AG08395 (cell line): ENCODE data around the gene SLF2.
"Not testable (repeated sequence)": the region's sequence is repeated elsewhere in the genome, so short reads cannot be mapped to it uniquely, and the experiment has no call there.

ENCODE experiments used
- DNase-seq: peaks from one replicate; pipeline ENCODE4 v3.0.0; 2012; ENCODE audit warnings: mixed read lengths, low spot score

The SLF2 gene

DNA sequence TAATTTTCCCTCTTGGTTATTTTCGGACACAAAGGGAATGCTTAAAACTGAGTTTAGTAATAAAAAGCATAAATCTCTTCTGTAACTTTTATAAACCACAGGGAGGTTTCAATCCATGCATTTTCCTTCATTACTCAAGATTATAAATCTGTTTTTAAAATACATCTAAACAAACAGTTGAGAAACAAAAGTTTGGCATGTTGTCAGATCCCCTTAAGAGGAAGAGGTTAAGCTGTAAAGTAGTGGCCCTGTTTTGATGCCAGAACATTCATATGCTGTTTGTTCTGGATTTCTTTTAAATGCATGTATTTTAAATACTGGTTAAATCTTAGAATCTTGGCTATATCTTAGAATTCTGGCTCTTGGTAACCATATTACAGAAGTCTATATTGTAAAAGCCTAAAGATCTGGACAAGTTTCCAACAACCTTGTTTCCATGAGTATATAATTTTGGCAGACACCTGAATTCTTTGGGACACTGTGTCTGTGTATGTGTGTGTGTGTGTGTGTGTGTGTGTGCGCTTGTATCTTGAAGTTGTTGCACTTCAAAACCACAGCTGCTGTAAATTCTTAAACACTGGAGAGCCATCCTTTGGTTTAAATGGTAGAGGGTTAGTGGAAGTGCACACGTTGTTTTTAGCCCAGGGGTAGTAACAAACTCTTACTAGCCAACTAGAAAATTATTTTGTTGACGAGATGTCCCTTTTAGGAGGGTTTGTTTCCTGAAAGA, 49.8 kb downstream of the SLF2 start:
- DNase-seq, result no peak

DNA sequence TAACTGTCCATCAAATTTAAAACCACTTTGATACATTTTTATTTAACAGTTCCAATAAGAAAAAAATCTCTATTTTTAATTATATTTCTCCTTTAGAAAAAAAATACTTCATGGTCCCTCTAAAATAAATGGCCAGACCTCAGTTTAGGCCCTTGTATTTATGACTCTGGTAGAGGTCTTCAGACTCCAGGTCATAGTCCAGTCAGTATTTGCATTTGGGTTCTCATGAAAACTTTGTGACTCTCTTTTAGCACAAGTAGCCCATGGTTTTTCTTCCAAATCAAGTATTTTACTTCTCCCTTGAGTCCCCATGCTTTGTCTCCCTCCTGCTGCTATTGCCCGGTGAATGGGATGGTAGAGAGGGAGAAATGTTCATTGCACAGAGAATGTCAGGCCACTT, 51.1 kb downstream of the SLF2 start:
- DNase-seq, result no peak

DNA sequence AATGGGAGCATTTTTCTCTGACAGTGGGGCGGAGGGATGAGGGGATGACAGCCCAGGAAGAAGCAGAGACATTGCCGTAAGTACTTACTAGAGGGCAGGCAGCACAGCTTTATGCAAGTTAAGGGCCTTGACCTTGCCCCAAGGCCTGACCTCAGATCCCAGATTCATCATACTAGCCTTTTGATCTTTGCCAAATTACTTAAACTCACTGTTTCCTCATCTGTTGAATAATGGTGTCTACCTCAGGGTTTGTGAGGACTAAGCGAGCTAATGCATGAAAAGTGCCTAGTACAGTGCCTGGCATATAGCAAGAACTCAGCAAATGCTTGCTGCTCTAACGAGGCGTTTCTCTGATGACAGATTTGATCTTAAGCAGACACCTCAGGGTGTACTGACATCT, 53.1 kb downstream of the SLF2 start:
- no peak for DNase-seq

DNA sequence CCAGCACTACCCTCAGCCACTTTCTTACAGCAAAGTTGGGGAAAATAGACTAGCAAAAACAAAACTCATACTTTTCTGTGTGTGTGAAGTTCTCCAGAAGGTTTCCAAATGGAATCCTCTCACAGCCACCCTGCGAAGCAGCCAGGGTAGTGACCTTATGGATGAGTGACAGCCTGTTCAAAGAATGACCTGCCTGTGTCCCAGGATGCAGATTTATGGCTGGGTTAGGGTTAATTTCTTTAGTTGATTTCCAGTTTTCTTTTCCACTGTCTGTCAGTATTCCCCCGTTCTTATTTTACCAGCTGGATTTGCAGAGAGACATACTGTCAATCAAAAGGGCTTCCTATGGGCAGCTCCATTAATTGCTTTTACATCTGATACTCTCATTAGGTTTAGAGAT, 54.1 kb downstream of the SLF2 start:
- no peak for DNase-seq

DNA sequence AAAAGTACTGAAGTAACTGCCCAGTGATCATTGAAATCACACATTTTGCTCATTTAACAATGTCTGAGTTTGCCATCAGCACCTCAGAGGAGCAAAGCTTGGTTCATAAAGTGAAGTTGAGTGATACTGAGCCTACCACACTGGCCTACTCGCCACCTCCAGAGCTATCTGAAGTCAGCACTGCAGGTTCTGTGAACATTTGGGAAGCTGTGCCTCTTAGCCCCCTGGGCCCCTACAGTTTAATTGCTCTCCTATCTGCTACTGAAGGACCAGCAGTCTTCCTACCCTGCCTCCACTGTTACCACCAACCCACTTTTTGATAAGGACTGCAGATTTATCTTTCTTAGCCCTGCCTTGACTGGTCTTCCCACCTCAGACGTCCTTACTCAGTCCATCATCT, 54.6 kb downstream of the SLF2 start:
- DNase-seq, result no peak

DNA sequence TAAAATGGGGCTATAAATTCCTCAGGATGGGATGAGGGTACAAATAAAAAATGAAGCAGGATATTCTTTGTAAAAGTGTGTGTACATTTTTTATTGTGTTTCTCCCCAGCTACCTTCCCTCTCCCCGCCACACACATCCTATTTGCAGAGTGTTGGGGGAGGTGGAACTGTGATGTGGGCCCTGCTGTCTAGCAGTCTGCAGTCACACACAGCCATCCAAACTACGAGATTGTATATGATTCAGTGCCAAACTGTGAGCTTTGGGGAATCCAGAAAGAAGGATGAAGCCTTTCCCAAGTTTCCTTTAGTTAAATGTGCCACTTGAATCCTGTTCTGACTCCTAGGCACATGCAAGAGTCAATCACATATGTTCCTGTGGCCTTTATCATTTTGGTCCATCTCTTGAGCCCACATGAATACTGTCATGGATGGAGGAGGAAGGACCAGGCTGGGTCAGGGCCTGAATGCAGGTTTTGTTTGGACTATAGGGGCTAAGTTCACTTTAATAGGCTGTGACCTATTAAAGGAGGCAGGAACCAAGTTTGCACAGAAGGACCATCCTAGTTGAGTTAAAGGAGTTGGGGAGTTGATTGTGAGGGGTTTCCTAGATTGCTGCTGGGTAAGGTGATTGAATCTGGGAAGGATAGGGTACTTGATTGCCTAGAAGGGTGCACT, 55.4 kb downstream of the SLF2 start:
- DNase-seq, result no peak

DNA sequence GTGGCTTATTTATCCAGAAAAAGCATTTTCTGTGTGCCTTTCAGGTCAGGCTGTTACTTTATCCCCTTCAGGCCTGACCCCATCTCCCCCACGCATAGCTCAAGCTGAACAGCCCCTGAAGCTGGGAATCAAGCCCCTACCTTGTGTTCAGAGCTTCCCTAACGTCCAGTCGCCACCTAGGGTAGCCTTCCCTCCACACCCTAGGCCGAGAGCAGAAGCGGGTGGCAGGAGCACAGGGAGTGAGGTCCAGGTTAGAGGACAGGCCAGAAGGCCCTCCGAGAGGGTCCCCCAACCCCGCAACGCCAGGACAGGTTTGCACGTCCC, 56.1 kb downstream of the SLF2 start:
- DNase-seq, result no peak

DNA sequence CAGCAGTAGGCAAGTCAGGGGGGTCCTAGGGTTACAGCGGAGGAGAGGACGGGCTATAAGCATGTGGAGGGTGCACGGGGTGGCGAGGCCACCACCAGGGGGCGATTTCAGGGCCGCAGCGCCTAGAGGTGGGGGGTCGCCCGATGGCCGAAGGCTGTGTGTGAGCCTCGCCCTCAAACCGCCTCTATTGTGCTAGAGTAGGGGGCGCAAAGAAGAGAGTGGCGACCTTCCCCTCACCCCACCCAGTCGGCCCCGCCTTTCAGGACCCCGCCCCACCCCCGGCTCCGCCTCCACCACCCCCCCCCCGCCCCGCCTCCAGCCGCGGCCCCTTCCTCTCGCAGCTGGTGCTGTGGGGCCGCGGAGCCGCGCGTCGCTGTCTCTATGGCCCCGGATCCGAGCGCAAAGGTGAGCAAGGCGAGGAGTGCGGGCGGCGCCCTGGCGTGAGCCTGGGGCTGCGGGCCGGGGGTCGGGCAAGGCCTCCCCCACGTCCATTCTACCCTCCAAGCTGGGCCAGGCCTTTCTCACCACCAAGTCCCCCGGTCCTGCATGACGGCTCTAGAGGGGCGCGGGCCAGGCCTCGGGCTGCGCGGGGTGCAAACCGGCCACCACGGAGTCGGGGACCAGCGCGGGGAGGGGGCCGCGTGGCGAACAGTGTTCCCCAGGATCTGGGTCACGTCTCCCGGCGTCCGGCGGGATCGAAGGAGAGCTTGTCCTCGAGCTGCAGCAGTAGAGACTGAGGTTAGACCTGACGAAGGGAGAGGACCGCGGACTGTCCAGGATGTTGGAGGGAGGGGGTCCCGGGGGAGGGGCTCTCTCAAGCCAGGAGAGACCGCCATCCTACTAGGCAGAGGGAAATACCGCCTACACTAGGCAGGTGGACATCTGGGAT, 56.7 kb downstream of the SLF2 start, which contains the start of gene SEMA4G:
Gene SEMA4G (plus strand): TSS at position 318 of the 889 bp plus-strand sequence. CDS start 3,409 bp downstream, outside the sequence.
- peak; percentile 60 for DNase-seq

DNA sequence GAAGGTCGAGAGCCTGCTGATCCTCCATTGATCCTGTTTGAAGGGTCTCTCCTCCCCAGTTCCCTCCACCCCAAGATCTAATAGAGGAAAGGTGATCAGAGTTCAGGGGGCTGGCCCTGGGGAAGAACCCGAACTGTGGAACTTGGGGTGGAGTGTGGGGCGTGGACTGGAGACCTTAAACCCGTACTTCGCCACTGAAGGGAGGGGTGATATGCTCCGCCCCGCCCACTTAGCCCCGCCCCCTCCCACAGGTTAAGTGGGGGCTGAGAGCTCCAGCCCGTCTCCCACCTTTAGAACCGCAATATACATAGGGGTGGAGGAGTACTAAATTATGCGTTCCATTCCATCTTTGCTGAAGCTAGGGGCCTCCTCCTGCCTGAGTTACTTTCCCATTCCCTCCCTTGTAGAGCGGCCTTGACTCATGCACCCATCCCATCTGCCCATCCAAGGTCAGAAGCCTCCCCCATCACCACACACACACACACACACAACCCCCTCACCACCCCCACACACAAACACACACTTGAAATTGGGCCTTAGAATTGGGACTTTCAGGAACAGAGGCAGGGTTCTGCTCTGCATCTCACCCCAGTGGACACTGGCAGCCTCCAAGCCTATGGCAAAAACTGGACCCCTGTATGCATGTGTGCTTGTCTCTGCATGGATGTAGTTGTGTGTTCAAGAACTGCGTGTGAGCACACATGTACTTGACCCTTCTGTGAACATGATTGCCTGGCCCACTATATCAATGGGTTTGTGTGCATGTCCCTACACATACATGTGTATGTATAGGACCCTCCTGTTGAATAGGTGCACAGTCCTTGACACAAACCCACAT, 57.5 kb downstream of the SLF2 start:
- no peak for DNase-seq

DNA sequence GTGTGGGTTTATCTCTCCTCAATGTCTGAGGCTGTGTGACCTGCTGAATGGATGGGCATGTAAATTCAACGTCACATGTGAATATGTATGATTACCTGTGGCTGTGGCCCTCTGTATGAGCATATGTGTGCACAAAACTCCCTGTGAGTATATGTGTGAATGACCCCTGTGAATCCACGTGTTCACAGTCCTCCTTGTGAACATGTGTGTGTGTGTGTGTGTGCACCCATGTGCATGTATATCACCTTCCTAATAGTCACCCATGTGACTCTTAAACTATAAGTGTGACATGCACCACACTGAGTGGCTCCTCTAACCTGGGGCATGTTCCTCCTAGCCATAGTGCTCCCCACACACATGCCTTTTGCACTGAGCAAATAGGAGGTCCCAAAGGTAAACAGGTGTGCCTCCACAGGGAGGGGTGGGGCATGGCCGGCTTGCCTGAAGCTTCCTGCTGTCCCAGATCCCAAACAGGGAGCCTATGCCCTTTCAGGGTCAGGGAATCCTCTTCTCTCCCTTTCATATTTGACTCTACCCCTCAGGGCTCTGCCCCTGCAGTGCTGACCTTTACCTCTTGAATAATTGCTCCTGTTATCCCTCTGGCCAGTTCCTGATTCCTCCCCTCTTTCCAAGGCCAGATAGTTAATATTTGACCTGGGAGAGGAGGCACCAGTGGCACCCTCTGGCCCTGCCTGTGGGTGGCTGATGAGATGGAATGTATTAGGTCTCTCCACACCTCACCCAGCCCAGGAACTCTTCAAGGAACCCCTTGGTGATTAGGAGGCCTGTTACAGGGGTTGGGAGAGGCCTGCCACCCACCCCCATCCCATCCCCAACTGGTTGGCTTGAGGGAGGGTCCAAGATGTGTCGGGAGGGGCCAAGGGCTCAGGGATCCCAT, 58.4 kb downstream of the SLF2 start:
- no peak for DNase-seq

DNA sequence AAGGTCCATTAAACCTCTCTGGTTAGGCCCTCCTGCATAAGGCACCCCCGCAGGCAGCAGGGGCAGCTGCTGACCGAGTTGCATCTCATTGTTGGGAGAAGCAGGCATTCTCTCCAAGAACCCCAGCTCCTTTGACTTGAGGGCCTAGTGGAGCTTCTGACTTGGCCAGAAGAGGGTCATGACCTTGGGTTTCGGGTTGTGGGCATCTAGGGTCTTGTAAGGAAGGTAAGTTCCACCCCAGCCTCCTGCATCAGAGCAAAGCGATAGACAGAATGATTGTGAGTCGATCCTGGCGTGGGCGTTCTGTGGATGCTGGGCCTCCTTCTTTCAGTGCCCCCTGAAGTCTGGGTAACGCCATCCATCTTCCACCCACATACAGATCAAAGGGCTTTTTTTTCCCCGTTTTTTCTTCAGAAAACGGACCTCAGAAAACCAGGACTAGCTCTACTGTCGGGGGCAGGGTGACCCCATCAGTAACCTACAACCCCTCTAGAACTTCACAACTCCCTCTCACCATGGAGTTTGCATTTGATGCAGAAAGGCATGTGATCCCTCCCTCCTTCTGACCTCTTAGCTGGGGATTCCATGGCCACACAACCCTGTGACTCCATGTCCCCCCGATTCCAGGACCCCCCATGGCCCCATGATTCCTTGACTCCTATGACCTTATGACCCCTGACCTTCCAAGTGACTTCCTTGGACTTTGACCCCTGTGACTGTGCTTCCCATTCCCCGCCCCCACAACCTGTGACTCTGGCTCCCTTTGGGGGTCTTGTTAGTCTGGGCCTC, 59.5 kb downstream of the SLF2 start:
- DNase-seq, result no peak

DNA sequence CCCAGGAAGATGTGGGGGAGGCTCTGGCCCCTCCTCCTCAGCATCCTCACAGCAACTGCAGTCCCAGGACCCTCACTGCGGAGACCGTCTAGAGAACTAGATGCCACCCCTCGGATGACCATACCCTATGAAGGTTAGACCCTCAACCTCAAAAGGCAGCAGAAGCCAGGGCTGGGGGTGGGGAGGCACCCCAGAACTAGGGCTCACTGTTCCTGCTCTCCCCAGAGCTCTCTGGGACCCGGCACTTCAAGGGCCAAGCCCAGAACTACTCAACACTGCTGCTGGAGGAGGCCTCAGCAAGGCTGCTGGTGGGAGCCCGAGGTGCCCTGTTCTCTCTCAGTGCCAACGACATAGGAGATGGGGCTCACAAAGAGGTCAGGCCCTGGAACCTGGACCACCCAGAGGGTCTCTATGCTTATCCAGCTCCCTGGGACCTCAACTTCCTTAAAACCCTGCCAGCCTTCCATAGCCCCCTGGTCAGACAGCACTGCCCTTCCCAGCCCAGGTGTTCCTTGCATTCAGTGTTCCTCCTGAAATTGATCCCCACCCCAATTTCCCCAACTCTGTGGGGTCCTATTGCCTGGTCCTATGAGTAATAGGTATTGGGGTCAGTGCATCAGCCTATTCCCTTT, 60.3 kb downstream of the SLF2 start:
- no peak for DNase-seq

DNA sequence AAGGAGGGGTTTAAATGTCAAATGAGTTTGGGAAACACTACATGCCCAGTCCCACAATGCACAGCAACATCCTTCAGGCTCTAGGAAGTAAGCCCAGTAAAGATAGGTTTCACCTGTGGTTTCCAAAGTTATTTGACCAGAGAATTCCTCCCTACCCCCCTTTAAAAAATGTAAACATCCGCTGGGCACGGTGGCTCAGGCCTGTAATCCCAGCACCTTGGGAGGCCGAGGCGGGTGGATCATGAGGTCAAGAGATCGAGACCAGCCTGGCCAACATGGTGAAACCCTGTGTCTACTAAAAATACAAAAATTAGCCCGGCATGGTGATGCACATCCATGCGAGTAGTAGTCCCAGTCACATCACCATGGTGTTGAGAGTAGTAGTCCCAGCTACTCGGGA, 62.6 kb downstream of the SLF2 start:
- not testable (repeated sequence) for DNase-seq

DNA sequence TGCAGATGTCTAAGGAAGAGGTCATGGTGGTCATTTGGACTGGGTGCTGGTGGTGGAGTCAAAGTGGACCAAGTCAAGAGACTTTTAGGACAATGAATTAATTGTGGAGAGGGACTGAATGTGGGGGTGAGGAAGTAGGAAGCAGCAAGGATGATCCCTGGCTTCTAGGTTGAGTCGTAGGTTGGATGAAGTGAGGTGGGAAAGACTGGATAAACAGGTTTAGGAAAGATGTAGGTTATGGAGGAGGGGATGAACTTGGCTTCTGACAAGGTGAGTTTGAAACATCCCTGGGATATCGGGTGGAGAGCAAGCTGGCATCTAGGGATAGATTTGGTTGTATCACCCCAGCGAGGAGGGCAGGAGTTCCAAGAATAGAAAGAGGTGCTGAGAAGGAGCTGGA, 64.1 kb downstream of the SLF2 start:
- DNase-seq, result no peak

DNA sequence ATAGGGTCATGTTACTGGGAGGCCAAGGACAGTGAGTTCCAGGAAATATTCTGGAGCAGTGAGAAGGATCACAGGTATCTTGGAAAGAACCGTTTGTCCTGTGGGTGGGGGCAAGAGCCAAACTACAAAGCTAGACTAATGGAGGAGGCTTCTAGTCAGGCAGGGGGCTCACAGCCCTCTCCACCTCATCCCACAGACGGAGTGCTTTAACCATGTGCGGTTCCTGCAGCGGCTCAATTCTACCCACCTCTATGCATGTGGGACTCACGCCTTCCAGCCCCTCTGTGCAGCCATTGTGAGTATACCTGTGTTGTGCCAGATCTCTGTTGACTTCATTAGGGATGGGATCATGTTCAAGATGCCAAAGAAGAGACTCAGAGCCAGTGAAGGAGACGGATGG, 64.7 kb downstream of the SLF2 start:
- DNase-seq, result no peak

DNA sequence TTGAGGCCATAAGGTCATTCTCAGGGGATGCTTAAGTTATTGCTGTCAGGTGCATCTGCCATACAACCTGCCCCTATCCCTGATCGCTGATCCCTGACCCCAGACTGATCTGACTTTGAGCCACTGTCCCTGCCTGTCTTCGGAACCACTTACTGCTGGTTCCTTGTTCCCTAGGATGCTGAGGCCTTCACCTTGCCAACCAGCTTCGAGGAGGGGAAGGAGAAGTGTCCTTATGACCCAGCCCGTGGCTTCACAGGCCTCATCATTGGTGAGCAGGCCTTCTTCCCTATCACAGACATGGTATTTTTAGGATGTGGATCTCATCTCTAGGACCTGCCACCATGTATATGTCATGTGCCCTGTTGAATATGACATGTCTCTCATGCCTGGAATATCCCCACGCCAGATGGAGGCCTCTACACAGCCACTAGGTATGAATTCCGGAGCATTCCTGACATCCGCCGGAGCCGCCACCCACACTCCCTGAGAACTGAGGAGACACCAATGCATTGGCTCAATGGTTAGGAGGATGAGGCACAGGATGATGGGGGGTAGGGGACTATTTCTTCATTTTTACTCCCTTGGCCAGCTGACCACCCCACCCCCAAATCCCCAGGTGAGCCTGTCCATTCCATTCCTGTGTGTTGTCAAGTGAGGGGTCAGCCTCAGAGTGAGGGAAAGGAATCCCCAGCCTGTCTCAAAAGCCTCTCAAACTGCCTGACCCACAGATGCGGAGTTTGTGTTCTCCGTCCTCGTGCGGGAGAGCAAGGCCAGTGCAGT, 65.5 kb downstream of the SLF2 start:
- no peak for DNase-seq

DNA sequence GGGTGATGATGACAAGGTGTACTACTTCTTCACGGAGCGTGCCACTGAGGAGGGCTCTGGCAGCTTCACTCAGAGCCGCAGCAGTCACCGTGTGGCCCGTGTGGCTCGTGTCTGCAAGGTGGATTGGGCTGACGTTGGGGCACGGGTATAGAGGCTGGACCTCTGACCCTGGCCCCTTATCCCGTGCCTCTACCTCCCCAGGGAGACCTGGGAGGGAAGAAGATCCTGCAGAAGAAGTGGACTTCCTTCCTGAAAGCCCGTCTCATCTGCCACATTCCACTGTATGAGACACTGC, 66.1 kb downstream of the SLF2 start:
- no peak for DNase-seq

DNA sequence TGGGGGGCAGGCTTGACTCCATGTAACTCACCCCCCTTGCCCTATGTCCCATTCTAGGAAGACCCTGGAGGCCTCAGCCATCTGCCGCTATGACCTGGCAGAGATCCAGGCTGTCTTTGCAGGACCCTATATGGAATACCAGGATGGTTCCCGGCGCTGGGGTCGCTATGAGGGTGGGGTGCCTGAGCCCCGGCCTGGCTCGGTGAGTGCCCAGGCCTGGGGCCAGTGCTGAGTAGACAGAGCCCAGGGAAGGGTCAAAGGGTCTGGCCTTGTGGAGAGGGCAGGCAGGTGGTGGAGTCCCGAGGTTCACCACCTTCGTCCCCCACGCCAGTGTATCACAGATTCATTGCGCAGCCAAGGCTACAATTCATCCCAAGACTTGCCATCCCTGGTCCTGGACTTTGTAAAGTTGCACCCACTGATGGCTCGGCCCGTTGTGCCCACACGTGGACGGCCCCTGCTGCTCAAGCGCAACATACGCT, 67.1 kb downstream of the SLF2 start:
- DNase-seq, result no peak

DNA sequence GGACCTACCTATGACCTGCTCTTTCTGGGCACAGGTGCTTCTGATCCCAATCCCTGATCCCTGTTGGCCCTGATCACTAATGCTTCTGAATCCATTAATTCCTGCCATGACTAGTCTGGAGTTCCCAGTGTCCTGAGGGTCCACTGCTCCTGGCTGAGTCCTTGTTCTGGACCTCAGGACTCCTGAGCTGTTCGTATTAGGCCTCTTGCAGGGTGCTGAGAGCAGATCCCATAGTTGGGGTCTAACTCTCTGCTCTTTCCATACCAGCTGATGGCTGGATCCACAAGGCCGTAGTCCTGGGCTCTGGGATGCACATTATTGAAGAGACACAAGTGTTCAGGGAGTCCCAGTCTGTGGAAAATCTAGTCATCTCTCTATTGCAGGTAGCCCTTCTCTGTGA, 67.5 kb downstream of the SLF2 start:
- DNase-seq, result no peak
